CD4-positive, alpha-beta T cell treated with Interleukin-1 beta for 1 hour (primary cell): ENCODE data around the gene TMEM45B.
A peak's percentile ranks its signal among the peaks of the same experiment; 100 is the strongest.
"Not testable (repeated sequence)": the region's sequence is repeated elsewhere in the genome, so short reads cannot be mapped to it uniquely, and the experiment has no call there.

Experiments used
- DNase-seq, 2 donors: peaks; one replicate each; pipeline ENCODE4 v3.0.0-alpha.2; 2020 to 2022

The TMEM45B gene

DNA sequence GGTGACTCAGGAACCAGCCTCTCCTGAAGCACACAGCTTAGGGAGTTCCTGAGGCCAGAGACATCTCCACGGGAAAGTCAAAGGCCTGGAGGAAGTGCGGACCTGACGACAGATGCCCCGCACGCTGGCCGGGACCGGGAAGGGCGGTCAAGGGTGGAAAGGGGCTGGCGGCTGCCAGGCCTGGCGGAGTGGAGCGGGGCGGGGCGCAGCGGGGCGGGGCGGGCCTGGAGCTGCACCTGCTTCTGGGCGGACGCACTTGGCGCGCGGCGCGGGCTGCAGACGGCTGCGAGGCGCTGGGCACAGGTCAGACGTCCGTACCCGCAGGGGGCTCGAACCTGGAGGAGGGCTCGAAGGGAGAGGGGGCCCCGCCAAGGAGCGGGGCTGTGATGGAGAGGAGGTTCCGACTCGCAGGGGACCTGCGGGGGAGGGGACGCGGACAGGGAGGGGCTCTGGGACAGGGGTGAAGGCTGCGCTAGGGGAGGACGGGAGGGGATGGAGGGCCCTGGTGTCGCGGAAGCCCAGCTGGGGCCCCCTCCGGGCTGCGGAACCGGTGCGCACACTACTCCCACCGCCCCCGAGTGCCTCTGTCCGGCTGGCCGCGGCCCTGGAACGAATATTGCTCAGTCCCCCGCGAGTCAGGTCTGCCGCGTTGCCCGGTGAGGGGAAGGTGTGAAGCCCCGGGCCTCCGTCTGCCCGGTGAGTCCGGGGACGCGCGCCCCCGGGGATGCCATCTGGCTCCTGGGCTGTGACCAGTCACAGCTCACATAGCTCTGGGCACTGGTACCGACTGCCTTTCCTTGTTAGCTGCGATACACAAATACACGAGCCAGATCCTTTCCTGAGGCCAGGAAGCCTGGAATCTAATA is at the start of gene TMEM45B:
Gene TMEM45B, plus strand, starts transcription at position 253 of the 866 bp plus-strand sequence. CDS start 36,635 bp downstream, outside the sequence.
- peak in 1 of 2 donors; percentile 20 for DNase-seq

DNA sequence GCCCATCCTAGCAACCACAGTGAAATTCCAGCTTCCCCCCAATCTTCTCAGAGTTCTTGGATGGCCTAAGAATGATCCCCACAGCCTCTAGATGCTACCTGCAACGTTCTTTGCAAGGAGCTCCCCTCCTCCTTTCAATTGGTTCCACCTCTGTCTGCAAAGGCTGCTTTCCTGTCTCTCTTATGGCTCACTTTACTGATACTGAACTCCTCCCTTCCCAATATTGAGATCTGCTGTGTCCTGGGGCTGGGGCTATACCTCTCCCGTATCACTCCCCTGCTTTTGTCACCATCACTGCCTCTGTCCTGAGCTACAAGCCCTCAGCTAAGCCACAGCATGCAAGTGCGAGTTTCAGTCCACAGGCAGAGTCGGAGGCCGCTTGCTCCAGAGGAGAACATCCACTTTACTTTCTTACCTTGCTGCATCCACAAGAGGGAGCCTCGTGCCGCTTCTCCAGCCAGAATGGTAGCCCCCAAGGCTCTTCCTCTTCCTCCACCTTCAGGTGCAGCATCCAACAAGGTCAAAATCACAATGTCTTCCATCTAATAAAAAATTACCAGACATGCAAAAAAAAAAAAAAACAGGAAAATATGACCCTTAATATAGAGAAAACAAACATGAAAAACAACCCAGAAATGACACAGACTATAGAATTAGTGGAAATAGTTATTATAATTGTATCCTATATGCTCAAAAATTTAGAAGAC is 48.6 kb upstream of the TMEM45B start:
- DNase-seq: peak; percentile 8 to 17

DNA sequence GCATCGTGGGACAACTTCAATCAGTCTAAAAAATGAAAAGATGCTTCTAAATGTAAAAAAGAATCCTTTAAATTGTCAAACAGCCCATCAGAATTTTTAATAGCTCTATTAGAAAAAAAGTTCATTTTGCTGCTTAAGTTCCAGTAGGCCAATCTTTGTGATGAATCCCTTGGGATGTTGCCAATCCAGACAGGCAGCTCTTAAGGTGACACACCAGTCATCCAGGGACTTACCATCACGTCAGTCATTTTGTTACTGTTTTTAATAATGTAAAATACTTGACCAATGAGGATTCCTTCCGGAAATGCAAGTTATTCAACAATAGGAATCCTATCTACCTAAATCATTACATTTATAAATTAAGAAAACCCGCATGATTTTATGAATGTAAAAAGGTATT is 47.8 kb upstream of the TMEM45B start:
- DNase-seq: no peak

DNA sequence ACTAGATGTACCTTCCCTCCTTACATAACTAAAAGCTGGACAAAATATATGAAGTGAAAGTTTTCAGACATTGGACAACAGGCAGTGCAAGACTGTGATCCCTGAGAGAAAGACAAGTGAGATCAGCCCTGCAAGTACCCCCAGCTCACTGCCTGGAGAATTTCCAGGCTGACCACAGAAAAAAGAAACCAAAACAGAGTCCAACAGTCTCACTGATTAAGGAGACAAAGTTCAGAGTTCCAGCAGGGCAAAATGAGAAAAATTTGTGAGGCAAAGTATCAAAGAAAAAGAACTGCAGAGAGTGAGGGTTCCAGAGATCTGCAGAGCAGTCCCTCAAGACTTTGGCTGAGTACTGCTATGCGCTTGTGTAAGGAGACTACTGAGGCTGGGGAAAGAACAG is 47.3 kb upstream of the TMEM45B start:
- DNase-seq: no peak

DNA sequence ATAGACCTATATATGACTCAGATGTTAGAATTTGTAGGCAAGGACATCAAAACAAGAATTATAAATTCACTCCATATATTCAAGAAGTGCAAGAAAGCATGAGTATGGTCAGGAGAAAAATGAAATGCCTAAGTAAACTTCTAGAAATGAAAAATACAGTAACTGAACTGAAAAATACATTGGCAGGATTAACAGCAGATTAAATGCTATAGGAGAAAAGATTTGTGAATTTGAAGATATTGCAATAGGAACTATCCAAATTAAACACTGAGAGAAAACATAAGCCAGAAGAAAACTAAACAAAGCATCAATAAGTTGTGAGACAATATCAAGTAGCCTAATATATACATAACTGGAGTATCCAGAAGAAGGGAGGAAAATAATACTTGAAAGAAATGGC is 46.6 kb upstream of the TMEM45B start:
- DNase-seq: no peak

DNA sequence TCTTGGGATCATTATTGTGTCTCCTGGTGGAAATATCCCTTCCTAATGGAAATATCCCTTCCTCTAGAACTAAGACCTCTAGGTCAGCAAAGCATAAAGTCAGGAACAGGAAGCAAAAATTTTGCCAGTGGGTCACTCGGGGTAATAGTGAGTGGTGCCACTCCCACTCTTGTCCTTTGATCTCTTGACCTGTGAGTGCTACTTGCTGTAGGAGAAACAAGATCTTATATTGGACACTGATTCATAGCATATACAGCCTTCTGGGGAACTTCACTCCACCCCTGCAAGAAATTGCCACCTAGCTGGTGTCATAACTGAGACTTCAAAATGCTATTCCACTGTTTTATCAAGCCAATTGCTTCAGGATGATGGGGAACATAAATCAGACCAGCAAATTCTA is 44.7 kb upstream of the TMEM45B start:
- no peak for DNase-seq

DNA sequence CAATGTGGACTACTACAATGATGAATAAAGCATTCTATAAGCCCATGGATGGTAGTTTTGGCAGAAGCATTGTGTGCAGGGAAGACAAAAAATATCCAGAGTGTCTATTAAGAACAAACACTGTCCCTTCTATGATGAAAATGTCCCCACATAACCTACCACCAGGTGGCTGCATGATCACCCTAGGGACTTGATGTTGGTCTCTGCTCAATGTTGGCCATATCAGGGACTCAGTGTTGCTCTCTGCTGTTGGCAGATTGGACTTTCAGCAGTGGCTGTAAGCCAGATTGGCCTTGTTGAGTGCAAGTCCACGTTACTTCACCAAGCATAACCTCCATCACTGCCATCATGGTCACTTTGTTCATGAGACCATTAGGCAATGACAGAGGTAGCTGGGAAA is 44.2 kb upstream of the TMEM45B start:
- DNase-seq: not testable (repeated sequence)

DNA sequence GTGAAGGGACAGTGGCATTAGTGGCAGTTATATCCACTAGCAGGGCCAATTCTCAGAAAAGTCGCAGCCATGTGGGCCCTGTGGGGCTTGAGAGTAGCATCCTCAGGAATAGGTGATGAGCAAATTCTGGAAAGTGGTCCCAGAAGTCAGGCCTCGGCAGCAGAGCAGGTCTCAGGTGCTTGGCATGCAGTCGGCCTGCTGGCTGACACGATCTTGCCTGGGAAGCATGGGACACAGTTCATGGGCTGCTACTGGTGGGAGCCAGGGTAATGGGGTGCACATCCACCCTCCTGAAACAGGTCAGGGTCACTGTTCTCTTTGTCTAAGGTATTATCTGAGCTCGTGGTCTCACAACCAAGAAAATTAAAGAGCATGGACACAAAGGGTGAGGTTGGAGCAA is 36.8 kb upstream of the TMEM45B start:
- DNase-seq: no peak

DNA sequence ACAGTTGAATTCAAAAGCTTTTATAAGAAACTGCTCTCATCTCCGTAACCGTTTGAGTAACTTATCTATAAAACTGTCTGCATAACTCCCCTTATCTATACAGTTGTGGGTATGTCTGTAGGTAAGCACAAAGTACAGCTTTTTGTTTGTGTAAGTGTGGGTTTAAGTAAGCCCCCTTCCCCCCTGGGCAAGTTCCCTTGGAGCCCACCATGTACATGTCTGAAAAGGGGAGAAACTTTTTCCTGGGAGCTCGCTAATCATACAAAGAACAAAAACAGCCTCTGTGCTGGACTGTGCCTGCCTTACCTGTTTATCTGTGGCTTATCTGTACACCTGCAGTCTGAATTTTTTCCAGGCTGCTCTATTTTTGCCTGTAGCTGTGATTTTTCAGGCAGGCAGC is 36.3 kb upstream of the TMEM45B start:
- no peak for DNase-seq

DNA sequence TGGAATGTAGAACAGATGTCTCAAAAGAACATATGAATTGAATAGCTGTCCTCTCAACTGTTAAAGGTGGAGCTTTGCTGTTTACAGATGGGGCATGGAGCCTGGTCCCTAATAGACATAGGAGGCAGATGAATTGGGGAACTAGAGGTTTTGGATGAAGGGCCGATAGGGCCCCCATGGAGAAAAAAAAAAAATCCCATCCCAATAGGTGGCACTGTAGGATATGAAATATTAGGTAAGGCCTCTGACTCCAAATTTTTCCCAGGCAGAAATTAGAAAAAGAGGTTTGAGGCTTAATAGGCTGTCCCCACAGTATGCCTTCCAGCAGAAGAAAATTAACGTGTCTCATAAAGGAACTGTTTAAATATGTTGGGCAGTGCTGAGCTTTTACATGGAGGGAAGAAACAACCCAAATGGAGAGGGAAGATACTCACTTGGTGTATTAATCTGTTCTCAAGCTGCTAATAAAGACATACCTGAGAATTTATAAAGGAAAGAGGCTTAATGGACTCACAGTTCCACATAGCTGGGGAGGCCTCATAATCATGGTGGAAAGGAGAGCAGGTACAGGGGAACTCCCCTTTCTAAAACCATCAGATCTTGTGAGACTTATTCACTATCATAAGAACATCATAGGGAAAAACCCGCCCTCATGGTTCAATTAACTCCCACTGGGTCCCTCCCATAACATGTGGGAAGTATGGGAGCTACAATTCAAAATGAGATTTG is 30.1 kb upstream of the TMEM45B start:
- no peak for DNase-seq

DNA sequence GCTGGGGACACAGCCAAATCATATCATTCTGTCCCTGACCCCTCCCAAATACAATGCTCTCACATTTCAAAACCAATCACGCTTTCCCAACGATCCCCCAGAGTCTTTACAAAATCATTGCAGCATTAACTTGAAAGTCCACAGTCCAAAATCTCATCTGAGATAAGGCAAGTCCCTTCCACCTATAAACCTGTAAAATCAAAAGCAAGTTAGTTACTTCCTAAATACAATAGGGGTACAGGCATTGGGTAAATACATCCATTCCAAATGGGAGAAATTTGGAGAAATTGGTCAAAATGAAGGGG is 29.6 kb upstream of the TMEM45B start:
- not testable (repeated sequence) for DNase-seq

DNA sequence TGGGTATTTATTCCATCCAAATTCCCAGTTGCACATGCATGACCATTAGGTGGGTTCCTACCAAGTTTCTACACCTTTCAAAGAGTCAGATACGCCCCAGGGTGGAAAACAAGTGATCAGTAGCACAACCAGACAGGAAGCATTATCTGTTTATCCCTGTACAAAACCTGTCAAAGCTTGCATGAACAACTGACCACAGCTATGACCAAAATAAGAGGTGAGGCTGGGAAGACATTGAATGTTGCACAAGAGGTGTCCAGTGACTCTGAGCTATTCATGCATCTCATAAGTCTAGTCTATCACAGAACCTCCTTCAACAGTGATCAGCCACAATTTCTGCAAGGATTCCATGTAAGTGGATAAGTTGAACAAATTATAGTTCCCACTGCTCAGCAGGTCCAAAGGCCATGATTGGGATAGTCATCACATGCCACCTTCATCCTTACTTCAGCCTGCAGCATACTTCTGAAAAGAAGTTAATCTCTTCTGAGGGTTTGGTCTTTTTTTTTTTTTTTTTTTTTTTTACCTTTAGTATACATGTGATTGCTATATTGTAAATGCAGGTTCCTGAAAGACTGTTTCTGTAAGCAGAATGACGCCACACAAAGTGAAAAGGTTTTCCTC is 28.0 kb upstream of the TMEM45B start:
- DNase-seq: no peak

DNA sequence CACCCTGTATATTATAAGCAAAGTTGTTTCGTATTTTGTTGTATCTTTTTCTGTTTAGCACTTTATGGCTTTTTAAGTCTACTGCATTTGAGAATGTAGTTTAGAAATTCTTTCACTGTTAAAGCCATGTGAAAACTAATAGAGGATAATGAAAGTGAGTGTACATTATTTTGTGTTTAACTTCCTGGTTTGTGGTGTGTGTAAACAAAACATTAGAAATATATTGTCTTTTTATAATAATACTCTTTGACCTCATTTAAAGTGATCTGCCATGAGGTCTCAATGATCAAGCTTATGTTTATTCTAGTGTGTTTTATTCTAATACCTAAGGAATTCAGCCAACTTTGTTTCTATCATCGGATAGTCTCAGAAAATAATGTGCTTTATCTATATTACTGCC is 27.4 kb upstream of the TMEM45B start:
- DNase-seq: no peak

DNA sequence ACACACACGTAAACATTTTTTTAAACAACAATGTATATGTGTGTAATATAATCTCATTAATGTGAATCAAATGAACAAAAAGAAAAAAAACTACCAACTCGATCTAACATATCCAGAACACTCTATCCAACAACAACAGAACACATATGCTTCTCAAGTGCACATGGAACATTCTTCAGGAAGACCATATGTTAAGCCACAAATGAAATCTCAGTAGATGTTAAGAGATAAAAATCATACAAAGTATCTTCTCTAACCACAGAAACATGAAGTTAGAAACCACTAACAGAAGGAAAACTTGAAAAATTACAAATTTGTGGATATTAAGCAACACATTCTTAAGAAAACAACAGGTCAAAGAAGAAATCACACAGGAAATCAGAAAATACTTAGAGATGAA is 25.5 kb upstream of the TMEM45B start:
- no peak for DNase-seq

DNA sequence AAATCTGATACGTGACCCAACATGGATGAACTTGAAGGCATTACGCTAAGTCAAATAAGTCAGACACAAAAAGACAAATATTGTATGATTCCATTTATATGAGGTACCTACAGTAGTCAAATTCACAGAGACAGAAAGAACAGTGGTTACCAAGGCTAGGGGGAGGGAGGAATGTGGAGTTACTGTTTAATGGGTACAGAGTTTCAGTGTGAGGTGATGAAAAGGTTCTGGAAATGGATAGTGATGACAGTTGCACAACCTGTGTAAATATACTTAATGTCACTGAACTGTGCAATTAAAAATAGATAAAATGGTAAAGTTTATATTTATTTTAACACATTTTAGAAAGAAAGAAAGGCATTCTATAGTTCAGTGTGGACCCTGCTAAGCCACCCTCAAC is 24.1 kb upstream of the TMEM45B start:
- no peak for DNase-seq

DNA sequence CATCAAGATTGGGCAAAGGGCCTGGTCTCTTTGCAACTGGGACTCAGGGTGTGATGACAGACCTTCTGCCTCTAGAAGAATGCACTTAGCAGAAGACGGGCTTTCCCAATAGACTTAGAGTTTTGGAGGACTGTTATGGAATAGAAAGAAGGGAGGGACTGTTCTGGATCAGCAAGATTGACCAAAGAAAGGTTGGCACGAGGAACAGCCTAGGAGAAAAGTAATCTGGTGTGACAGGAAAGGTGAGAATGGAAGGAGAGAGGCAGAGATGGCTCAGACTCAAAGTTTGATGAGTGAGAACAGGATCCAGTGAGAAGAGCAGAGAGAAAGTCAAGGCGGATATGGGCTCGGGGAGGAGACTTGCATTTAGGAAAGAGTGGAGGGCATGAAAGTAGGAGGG is 23.0 kb upstream of the TMEM45B start:
- no peak for DNase-seq

DNA sequence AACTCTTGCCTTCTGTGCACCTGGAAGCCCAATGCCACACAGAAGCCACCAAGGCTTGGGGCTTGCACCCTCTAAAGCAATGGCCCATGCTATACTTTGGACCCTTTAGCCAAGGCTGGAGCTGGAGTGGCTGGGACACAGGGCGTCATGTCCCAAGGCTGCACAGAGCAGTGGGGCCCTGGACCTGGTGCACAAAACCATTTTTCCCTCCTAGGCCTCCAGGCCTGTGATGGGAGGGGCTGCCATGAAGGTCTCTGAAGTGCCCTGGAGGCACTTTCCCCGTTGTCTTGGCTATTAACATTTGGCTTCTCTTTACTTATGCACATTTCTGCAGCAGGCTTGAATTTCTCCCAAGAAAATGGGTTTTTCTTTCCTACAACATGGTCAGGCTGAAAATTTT is 20.6 kb upstream of the TMEM45B start:
- no peak for DNase-seq

DNA sequence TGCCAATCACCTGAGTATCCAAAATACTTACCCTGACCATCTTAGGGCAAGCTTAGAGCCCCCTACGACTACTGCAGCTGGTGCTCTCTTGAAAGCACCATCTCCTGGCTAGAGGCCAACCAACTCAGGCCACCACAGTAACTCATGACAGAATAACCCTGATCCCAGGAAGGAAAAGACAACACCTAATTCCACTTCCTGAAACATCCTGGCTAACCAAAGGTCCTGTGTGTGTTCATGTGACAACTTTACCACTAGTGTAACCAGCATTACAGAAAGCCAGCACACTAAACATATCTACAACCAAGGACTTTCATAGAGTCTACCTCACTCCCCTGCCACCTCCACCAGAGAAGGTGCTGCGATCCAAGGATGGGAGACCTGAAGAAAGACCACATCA is 17.4 kb upstream of the TMEM45B start:
- no peak for DNase-seq

DNA sequence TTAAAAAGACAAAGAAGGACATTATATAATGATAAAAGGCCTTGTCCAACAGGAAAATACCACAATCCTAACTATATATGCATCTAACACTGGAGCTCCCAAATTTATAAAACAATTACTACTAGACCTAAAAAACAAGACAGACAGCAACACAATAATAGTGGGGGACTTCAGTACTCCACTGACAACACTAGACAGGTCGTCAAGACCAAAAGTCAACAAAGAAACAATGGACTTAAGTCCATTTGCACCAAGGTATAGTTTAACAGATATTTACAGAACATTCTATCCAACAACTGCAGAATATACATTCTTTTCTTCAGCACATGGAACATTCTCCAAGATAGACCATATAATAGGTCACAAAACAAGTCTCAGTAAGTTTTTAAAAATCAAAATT is 15.5 kb upstream of the TMEM45B start:
- DNase-seq: not testable (repeated sequence)

DNA sequence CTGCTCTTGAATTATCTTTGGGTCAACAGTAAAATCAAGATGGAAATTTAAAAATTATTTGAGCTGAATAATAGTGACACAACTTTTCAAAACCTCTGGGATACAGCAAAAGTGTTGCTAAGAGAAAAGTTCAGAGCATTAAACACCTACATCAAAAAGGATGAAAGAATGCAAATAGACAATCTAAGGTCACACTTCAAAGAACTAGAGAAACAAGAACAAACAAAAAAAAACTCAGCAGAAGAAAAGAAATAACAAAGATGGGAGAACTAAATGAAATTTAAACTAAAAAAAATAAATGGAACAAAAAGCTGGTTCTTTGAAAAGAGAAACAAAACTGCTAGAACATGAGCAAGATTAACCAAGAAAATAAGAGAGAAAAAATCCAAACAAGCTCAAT is 15.0 kb upstream of the TMEM45B start:
- DNase-seq: no peak

DNA sequence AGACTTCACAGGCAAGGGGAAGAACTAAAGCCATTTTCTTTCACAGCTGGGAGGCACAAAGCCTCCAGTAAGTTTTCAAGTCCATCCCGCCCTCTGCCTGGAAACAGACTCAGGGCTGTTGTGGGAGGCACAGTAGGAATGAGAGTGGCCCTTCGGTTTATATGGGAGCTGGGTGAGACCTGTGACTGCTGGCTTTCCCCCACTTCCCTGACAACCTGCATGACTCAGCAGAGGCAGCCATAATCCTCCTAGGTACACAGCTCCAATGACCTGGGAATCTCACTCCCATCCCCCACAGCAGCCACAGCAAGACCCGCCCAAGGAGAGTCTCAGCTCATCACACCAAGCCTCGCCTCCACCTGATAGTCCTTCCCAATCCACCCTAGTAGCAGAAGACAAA is 12.1 kb upstream of the TMEM45B start:
- no peak for DNase-seq

DNA sequence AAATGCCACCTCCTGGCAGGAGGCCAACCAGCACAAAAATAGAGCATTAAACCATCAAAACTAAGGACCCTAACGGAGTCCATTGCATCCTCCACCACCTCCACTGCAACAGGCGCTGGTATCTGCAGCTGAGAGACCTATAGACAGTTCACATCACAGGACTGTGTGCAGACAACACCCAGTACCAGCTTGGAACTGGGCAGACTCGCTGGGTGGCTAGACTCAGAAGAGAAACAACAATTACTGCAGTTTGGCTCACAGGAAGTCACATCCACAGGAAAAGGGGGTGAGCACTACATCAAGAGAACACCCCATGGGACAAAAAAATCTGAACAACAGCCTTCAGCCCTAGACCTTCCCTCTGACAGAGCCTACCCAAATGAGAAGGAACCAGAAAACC is 11.6 kb upstream of the TMEM45B start:
- DNase-seq: no peak

DNA sequence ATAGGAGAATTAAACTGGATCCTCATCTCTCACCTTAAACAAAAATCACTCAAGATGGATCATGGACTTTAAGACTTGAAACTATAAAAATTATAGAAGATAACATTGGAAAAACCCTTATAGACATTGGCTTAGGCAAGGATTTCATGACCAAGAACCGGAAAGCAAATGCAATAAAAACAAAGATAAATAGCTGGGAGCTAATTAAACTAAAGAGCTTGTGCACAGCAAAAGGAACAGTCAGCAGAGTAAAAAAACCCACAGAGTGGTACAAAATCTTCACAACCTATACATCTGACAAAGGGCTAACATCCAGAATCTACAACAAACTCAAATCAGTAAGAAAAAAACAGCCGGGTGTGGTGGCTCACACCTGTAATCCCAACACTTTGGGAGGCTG is 7.4 kb upstream of the TMEM45B start:
- not testable (repeated sequence) for DNase-seq
